ENCODE results near the gene SLC9A9.

DNA sequence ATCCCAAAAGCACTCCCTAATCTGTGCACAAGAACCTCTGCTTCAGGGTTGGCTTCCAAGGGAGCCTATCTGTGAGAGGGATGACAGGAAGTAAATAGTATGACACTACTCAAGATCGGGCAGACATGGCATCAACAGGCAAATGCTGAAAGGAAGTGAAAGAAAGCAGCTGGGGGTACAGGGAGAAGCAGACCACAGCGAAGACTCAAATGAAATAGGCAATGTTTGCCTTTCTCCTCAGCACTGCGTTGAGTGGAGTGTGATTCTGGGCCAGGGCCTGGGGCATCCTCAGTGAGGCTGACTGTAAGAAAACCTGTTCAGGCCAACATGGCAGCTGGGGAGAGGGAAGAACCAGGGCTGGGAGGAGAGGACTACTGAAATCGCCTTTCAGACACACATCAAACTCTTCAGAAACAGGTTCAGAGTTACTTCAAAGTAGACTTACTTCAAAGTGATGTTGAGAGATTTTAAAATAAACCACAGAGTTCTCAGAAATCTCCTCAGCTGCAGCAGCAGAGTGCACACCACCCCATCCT lies 96.6 kb downstream of the SLC9A9 start:
- TF ChIP-seq, protein P1, sequence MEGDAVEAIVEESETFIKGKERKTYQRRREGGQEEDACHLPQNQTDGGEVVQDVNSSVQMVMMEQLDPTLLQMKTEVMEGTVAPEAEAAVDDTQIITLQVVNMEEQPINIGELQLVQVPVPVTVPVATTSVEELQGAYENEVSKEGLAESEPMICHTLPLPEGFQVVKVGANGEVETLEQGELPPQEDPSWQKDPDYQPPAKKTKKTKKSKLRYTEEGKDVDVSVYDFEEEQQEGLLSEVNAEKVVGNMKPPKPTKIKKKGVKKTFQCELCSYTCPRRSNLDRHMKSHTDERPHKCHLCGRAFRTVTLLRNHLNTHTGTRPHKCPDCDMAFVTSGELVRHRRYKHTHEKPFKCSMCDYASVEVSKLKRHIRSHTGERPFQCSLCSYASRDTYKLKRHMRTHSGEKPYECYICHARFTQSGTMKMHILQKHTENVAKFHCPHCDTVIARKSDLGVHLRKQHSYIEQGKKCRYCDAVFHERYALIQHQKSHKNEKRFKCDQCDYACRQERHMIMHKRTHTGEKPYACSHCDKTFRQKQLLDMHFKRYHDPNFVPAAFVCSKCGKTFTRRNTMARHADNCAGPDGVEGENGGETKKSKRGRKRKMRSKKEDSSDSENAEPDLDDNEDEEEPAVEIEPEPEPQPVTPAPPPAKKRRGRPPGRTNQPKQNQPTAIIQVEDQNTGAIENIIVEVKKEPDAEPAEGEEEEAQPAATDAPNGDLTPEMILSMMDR (IDR thresholded peaks at IDR 0.05) = no peak
- TF ChIP-seq POLR2A (IDR thresholded peaks at IDR 0.05) (no peak), POLR2AphosphoS5 (IDR thresholded peaks at IDR 0.05) (no peak)

Measured in transverse colon (tissue), 4 donors.